Measurements from ENCODE around the gene STXBP6.

Gene STXBP6

DNA sequence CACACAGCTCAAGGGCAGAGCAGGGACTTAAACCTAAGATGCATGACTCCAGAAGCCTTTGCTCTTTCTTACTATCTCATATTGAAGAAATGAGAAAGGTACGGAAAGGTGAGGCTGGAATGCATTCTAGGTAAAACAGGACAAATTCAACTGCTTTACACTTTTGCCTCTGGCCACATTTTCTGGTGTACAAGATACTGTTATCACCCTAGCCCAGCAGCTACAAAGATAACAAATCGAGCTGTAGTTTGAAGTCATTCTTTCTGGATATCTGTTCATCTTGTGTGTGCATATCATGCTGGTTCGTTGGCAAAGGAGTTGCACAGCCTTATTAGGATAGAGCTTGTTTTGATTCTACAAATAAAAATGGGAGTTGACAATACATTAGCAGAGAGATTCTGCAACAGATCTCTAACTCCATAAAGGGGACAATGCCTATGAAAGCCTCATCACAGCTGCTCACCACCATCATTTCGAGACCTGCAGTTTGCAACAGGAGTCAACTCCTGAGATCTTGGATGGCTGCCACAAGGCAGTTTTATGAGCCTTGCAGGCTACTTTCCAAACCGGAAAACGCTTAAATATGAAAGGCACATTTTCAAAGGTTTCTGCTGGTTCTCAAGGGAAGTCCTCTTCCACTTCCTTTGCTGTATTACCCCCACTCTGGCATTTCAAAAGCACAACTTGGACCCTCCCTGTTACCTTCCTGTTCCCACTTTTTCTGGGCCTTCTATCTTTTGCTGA is 64.9 kb downstream of the STXBP6 start:
- H3K27me3 ChIP-seq (ENCODE audit: insufficient read depth, poor library complexity, severe bottlenecking) = no peaks in the 10 kb centered on the region
- no peak overlapping the region for H3K4me3 ChIP-seq (replicated peaks; ENCODE audit: insufficient read depth, low read length)
- DNase-seq (ENCODE audit: low read depth in 1 of 2, low spot score in 1 of 2) = no peak
- TF ChIP-seq GABPA (IDR thresholded peaks at IDR 0.05; ENCODE audit: low read depth) (no peak), SPI1 (IDR thresholded peaks at IDR 0.05; ENCODE audit: borderline replicate concordance, low read depth) (no peak), REST (IDR thresholded peaks at IDR 0.05; ENCODE audit: insufficient replicate concordance, low read depth) (no peak), POLR2AphosphoS5 (IDR thresholded peaks at IDR 0.05; ENCODE audit: low read depth) (no peak), CTCF (IDR thresholded peaks at IDR 0.05; ENCODE audit: insufficient read depth, low read length) (no peak)
- no peak overlapping the region for H3K27ac ChIP-seq (replicated peaks)

DNA sequence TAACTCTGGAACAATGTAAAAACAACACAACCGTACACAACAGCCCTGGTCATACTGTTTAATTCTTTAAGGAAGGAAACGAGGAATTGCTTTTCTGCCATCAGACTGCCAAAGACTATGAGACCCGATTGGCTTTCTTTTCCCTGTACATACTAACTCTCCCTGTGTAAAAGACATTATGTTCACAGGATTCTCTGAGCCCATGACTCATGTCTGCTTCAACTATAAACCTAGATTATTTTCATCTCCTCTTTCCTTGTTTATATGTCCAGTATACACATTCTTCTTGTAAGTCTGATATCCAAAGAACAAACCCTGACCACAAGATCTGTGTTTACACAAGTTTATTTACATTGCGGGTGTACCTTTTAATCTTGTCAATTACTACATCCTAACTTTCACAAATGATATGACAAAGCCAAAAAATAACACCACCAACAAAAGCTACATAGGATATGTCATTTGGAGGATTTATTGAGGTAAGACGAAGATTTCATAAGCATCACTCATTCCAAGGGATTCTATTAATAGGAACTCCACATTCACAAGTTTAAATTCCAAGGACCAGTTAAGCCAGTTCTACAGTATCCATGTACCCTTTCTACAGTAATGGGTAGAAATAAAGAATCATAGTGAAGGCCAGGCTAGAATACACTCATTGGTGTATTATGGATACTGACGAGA is 67.3 kb downstream of the STXBP6 start:
- H3K4me3 ChIP-seq (replicated peaks; ENCODE audit: insufficient read depth, low read length) = no peak overlapping the region
- TF ChIP-seq POLR2AphosphoS5 (IDR thresholded peaks at IDR 0.05; ENCODE audit: low read depth) (no peak), SPI1 (IDR thresholded peaks at IDR 0.05; ENCODE audit: borderline replicate concordance, low read depth) (no peak), REST (IDR thresholded peaks at IDR 0.05; ENCODE audit: insufficient replicate concordance, low read depth) (no peak), CTCF (IDR thresholded peaks at IDR 0.05; ENCODE audit: insufficient read depth, low read length) (no peak), GABPA (IDR thresholded peaks at IDR 0.05; ENCODE audit: low read depth) (no peak)
- H3K27me3 ChIP-seq (ENCODE audit: insufficient read depth, poor library complexity, severe bottlenecking) = no peaks in the 10 kb centered on the region
- no peak overlapping the region for H3K27ac ChIP-seq (replicated peaks)
- no peak for DNase-seq (ENCODE audit: low read depth in 1 of 2, low spot score in 1 of 2)

GRCh38 chr14:24979725-24980239 is 70.2 kb downstream of the STXBP6 start:
- TF ChIP-seq CTCF (IDR thresholded peaks at IDR 0.05; ENCODE audit: insufficient read depth, low read length) = no peak
- TF ChIP-seq SPI1 (IDR thresholded peaks at IDR 0.05; ENCODE audit: borderline replicate concordance, low read depth) = no peak
- no peak for TF ChIP-seq REST (IDR thresholded peaks at IDR 0.05; ENCODE audit: insufficient replicate concordance, low read depth)
- no peak for TF ChIP-seq POLR2AphosphoS5 (IDR thresholded peaks at IDR 0.05; ENCODE audit: low read depth)
- TF ChIP-seq GABPA (IDR thresholded peaks at IDR 0.05; ENCODE audit: low read depth) = no peak
- no peak for DNase-seq (ENCODE audit: low read depth in 1 of 2, low spot score in 1 of 2)
- no peak overlapping the region for H3K4me3 ChIP-seq (replicated peaks; ENCODE audit: insufficient read depth, low read length)
- H3K27ac ChIP-seq (replicated peaks) = no peak overlapping the region
- H3K27me3 ChIP-seq (ENCODE audit: insufficient read depth, poor library complexity, severe bottlenecking) = no peaks in the 10 kb centered on the region
